GM10266 (cell line): ENCODE data around the gene BEST2.

Source experiments
- DNase-seq: peaks from one replicate; pipeline ENCODE4 v3.0.0; 2012; ENCODE audit errors: extremely low spot score
- TF ChIP-seq, protein P1 (sequence below): IDR thresholded peaks from 2 replicates; pipeline ENCODE4 v1.5.1; 2012; ENCODE audit warnings: mild to moderate bottlenecking, low read depth; ENCODE audit not compliant: control insufficient read depth, insufficient read depth; ENCODE audit errors: missing control alignments

BEST2 gene

DNA sequence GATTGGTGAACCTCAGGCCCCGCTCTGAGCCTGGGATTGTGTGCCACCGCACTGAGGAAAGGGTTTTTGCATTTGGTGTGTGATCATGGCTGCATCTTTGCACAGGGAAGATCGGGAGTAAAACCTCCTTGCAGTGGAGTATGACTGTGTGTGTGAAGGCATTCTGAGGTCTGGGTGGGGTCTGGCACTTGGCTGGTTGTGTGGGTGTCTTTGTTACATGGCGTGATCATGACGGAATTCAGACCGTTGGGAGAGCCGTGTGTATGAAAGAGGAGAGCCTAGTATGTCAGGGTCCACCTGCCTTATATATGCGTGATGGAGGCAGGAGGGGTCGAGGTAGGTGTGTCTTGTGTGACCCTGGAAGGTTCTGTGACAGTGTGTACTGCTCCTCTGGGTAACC is 740 bp upstream of the BEST2 start:
- TF ChIP-seq, protein P1, sequence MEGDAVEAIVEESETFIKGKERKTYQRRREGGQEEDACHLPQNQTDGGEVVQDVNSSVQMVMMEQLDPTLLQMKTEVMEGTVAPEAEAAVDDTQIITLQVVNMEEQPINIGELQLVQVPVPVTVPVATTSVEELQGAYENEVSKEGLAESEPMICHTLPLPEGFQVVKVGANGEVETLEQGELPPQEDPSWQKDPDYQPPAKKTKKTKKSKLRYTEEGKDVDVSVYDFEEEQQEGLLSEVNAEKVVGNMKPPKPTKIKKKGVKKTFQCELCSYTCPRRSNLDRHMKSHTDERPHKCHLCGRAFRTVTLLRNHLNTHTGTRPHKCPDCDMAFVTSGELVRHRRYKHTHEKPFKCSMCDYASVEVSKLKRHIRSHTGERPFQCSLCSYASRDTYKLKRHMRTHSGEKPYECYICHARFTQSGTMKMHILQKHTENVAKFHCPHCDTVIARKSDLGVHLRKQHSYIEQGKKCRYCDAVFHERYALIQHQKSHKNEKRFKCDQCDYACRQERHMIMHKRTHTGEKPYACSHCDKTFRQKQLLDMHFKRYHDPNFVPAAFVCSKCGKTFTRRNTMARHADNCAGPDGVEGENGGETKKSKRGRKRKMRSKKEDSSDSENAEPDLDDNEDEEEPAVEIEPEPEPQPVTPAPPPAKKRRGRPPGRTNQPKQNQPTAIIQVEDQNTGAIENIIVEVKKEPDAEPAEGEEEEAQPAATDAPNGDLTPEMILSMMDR = no peak
- no peak for DNase-seq

DNA sequence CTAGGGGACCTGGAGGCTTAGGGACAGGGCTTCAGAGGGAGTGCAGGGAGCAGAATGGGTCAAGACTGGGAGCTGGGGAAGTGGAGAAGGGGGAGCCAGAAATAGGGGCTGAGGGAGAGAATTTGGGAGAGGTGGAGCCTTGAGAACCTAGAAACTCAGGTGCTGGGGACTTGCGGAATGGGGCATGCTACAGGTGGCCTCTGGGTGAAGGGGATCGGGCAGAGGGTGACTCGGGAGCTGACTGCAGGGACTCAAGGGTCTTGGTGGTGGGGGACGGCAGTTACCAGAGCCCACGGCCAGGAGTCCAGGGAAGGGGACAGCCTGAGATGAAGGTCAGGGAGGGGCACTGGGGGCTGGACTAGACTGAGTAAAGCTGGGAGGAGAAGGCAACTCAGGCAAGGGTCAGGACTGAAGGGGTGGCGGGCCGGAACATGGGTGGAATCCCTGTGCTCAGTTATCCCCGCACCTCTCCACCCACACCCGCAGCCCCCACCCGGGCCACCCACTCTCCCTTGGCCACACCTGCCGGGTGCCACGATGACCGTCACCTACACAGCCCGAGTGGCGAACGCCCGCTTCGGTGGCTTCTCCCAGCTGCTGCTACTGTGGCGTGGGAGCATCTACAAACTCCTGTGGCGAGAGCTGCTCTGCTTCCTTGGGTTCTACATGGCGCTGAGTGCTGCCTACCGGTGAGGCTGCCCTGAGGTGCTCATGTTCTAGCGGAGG is 628 bp downstream of the BEST2 start:
- no peak for DNase-seq
- TF ChIP-seq, protein P1 = no peak

DNA sequence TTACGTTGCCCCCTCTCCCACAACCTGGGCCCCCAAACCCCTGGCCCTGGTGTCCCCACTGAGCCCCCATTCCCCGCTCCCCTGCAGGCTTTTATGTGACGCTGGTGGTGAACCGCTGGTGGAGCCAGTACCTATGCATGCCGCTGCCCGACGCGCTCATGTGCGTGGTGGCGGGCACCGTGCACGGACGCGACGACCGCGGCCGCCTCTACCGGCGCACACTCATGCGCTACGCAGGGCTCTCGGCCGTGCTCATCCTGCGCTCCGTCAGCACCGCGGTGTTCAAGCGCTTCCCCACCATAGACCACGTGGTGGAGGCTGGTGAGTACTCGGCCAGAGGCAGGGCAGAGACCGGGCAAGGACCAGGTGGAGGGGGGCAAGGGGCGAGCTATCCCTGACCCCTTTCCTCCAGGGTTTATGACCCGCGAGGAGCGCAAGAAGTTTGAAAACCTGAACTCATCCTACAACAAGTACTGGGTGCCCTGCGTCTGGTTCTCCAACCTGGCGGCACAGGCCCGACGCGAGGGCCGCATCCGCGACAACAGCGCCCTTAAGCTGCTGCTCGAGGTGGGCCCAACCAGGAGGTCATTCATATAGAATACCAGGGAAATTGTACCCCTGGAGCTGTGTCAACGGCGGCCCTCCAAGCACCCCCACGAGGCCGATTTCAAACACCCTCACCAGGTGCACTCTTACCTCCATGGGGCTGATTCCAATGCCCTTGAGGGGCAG is 3.0 kb downstream of the BEST2 start:
- TF ChIP-seq, protein P1 = no peak
- no peak for DNase-seq

DNA sequence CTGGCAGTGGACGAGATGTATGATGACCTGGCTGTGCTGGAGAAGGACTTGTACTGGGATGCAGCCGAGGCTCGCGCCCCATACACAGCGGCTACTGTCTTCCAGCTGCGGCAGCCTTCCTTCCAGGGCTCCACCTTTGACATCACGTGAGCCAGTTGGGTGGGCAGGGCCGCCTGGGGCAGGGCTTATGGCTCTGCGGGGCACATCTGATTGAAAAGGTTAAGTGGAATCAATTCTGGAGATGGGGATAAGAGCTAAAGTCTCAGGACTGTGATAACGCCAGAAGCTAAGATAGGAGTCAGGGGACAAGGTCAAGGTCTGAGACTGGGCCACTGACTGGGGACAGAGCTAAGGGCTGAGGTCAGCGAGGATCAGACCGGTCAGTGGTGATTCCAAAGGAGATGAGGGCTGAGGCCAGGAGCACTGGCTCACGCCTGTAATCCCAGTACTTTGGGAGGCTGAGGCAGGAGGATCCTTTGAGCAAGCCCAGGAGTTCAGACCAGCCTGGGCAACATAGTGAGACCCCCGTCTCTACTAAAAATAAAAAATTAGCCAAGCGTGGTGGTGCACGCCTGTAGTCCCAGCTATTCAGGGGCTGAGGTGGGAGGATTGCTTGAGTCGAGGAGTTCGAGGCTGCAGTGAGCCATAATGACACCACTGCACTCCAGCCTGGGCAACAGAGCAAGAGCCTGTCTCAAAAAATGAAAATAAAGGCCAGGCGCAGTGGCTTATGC is 4.7 kb downstream of the BEST2 start:
- no peak for DNase-seq
- TF ChIP-seq, protein P1 = no peak

DNA sequence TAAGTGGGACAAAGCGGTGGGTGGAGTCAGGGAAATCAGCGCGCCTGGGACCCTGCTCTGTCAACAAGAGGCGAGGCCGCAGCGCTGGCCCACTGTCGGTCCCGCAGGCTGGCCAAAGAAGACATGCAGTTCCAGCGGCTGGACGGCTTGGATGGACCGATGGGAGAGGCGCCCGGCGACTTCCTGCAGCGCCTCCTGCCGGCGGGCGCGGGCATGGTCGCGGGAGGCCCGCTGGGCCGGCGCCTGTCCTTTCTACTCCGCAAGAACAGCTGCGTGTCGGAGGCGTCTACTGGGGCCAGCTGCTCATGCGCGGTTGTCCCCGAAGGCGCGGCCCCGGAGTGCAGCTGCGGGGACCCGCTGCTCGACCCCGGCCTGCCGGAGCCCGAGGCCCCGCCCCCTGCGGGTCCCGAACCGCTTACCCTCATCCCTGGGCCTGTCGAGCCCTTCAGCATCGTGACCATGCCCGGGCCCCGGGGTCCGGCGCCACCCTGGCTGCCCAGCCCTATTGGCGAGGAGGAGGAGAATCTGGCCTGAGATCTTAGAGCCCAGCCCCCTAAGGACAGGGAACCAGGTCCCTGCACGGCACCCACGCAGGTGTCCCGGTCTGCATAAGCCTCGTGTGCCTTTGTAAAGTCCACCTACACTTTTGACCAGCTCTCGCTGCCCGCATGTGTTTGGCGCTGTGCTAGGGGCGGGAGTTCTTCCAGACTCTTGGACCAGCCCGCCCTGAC is 6.1 kb downstream of the BEST2 start:
- peak; percentile 89 for DNase-seq
- TF ChIP-seq, protein P1 = peak; percentile 81

DNA sequence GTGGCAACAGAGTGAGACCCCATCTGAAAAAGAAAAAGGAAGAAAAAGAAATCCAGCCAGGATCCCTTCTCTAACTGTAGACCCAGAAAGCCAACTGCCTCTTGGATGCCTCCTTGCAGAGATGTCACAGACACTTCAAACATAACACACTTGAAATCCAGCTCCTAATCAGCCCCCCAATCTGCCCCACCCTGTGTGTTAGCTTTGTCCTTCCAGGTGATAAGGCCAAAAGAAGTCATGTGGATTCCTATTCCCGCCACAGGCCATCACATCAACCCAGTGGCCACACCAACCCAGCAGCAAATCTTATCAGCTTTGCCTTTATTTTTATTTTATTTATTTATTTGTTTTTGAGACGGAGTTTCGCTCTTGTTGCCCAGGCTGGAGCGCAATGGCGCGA is 8.1 kb downstream of the BEST2 start:
- no peak for DNase-seq
- TF ChIP-seq, protein P1 = no peak

DNA sequence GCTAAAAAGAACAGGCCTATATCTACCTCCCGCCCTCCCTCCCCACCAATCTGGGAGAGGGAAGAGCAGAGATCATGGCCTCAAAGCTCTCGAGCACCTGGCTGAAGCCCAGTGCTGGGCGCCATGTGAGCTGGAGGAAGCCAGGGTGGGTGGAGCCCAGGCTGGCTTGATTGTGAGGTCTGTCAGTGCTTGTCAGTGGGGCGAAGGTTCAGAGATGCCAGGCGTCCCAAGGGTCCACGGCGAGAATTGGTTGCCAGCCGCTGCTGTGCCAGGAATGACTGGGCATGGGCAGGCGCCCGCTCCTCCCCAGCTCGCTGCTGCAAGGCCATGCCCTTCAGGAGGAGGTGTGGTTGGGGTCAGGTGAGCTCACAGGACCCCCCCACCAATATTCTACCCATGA is 11.5 kb downstream of the BEST2 start:
- TF ChIP-seq, protein P1 = no peak
- no peak for DNase-seq
